ENCODE results near the gene PRDM16. TPM values are rescaled to one million over a fixed set of nuclear protein-coding genes. Genes with fewer than 3 reads are reported as not detected.

PRDM16 gene
- total and polyA plus RNA-seq, 2 of the 13 experiments (the other 11 are each of a cell fraction or from before 2014, with no cell fraction given) = 0.15 to 0.81 TPM

DNA sequence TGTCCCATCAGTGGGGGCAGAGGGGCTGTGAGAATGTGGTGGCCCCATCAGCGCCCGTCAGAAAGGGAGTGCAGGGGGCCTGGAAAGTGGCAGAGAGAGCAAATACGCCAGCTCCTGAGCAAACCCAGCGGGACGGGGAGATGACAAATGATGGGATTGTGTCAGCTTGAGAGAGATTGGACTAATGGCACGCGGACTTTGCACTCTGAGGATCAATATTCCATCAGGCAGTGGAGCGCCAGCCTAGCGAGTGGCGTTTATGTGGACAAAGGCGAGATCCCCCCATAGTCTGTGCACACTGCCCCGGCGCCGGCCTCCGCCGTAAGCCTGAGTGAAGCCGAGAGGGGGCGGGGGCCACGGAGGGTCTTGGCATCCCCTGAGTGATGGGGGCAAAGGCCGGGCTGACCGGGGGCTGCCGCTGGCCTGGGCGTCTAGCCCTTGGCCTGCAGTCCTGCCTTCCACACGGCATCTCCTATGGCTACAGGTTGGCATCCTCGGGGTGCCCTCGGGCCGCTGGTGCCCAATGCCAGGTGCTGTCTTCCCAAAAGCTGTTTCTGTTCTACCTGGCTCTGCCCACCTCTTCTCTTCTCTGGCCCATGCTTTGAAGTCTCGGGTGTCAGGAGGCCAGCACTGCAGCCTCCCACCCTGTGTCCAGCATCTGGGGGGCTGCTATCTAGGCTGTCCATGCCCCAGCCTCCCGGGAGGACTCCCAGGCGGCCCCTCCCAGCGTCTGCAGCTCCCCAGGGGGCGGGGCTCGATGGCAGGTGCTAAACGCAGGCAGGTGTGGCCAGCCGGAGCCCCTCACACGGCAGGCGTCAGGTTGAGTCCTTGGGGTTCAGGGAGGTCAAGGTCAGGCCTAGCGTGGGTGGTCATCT lies 46.5 kb downstream of the PRDM16 start (continued):
- TF ChIP-seq SNAPC4 (CRISPR knock-in tag; IDR thresholded peaks at IDR 0.05) = no peak
- 0 out of 2 replicates have a peak, but pooled peaks have one; percentile 33 for TF ChIP-seq ZSCAN31 (CRISPR knock-in tag; IDR thresholded peaks at IDR 0.05; ENCODE audit: low read depth)
- no peak for TF ChIP-seq ZIK1 (CRISPR knock-in tag; IDR thresholded peaks at IDR 0.05; ENCODE audit: borderline replicate concordance, low read depth)
- no peak for TF ChIP-seq ZNF672 (CRISPR knock-in tag; IDR thresholded peaks at IDR 0.05)
- TF ChIP-seq ZNF570 (CRISPR knock-in tag; IDR thresholded peaks at IDR 0.05; ENCODE audit: borderline replicate concordance) = no peak
- no peak for TF ChIP-seq TAF15 (IDR thresholded peaks at IDR 0.05; ENCODE audit: low read depth, low read length, poor library complexity, severe bottlenecking)
- TF ChIP-seq POLR2AphosphoS2 (IDR thresholded peaks at IDR 0.05; ENCODE audit: low read depth, low read length) = no peak
- TF ChIP-seq ZNF205 (CRISPR knock-in tag; IDR thresholded peaks at IDR 0.05) = peak; percentile 85
- no peak for TF ChIP-seq ZNF501 (CRISPR knock-in tag; IDR thresholded peaks at IDR 0.05)
- no peak for TF ChIP-seq ZFP90 (CRISPR knock-in tag; IDR thresholded peaks at IDR 0.05; ENCODE audit: borderline replicate concordance)
- no peak for TF ChIP-seq GATA4 (IDR thresholded peaks at IDR 0.05; ENCODE audit: borderline replicate concordance, low read depth)
- no peak for TF ChIP-seq SATB2 (CRISPR knock-in tag; IDR thresholded peaks at IDR 0.05)
- TF ChIP-seq ZKSCAN8 (CRISPR knock-in tag; IDR thresholded peaks at IDR 0.05; ENCODE audit: borderline replicate concordance) = no peak
- 0 out of 2 replicates have a peak, but pooled peaks have one; percentile 15 for TF ChIP-seq SAP130 (CRISPR knock-in tag; IDR thresholded peaks at IDR 0.05; ENCODE audit: low read depth)
- peak; percentile 55; the same call in 1 of the 2 replicates for TF ChIP-seq KDM3A (CRISPR knock-in tag; IDR thresholded peaks at IDR 0.05; ENCODE audit: low read depth)
- TF ChIP-seq MTA3 (CRISPR knock-in tag; IDR thresholded peaks at IDR 0.05) = no peak
- TF ChIP-seq ZNF160 (CRISPR knock-in tag; IDR thresholded peaks at IDR 0.05) = 0 out of 2 replicates have a peak, but pooled peaks have one; percentile 35
- peak; percentile 91 for TF ChIP-seq HDAC1 (CRISPR knock-in tag; IDR thresholded peaks at IDR 0.05)
- no peak for TF ChIP-seq NCOA1 (CRISPR knock-in tag; IDR thresholded peaks at IDR 0.05)
- TF ChIP-seq ZNF703 (CRISPR knock-in tag; IDR thresholded peaks at IDR 0.05; ENCODE audit: borderline replicate concordance) = no peak
- no peak for TF ChIP-seq ZFP37 (CRISPR knock-in tag; IDR thresholded peaks at IDR 0.05; ENCODE audit: borderline replicate concordance)
- 0 out of 2 replicates have a peak, but pooled peaks have one; percentile 6 for TF ChIP-seq GABPB1 (CRISPR knock-in tag; IDR thresholded peaks at IDR 0.05)
- no peak for TF ChIP-seq ZSCAN21 (CRISPR knock-in tag; IDR thresholded peaks at IDR 0.05; ENCODE audit: borderline replicate concordance)
- TF ChIP-seq ZNF724P (CRISPR knock-in tag; IDR thresholded peaks at IDR 0.05; ENCODE audit: borderline replicate concordance) = 0 out of 2 replicates have a peak, but pooled peaks have one; percentile 58
- TF ChIP-seq ZNF564 (CRISPR knock-in tag; IDR thresholded peaks at IDR 0.05) = no peak
- TF ChIP-seq HNRNPL (IDR thresholded peaks at IDR 0.05; ENCODE audit: low read depth, low read length) = peak; percentile 91
- TF ChIP-seq ZMYM3 (CRISPR knock-in tag; IDR thresholded peaks at IDR 0.05) = no peak
